Measurements from ENCODE around the gene BRI3. TPM values are rescaled to one million over a fixed set of nuclear protein-coding genes. Genes with fewer than 3 reads are reported as not detected.

BRI3 gene
- total and polyA plus RNA-seq, 2 of the 4 experiments (the other 2 are of a cell fraction) = 24.7 to 68.3 TPM

GRCh38 chr7:98341106-98341505 is 59.6 kb downstream of the BRI3 start:
- Histone ChIP-seq H3K27me3 (ENCODE audit: control insufficient read depth, insufficient read depth, low read length) (no peaks in the 10 kb centered on the region), H3K9me1 (ENCODE audit: insufficient read depth, low read length) (no peaks in the 10 kb centered on the region), H2BK15ac (ENCODE audit: low read depth, low read length) (no peak overlapping the region), H2BK20ac (ENCODE audit: low read depth, low read length) (no peak overlapping the region), H3K18ac (ENCODE audit: low read depth, low read length) (no peak overlapping the region; the same call in 1 of the 2 replicates), H4K91ac (ENCODE audit: insufficient read depth, low read depth, low read length) (no peak overlapping the region), H2AK9ac (replicated peaks; ENCODE audit: low read depth, low read length, poor library complexity) (no peak overlapping the region), H2AFZ (replicated peaks; ENCODE audit: low read length, poor library complexity) (no peak overlapping the region), H3K79me1 (ENCODE audit: low read depth in 1 of 2, low read length in 2 of 2) (peaks cover 3 to 19% of the 10 kb centered on the region in 2 experiments; a peak in 2 of 4 replicates), H3K4ac (ENCODE audit: low read depth, low read length) (no peak overlapping the region), H3K27ac (ENCODE audit: insufficient read depth, low read length) (no peak overlapping the region), H3K4me3 (ENCODE audit: insufficient read depth, low read depth, low read length) (no peak overlapping the region), H3K9ac (ENCODE audit: low read depth, low read length) (no peak overlapping the region; the same call in 1 of the 2 replicates), H3K4me2 (ENCODE audit: low read depth, low read length) (peak overlapping the region; percentile 38; the same call in 1 of the 2 replicates), H4K8ac (ENCODE audit: low read depth in 2 of 2, low read length in 2 of 2) (no peak overlapping the region), H3K36me3 (ENCODE audit: control insufficient read depth, insufficient read depth, low read length) (no peaks in the 10 kb centered on the region), H3K14ac (replicated peaks; ENCODE audit: low read depth, low read length) (no peak overlapping the region), H4K20me1 (ENCODE audit: insufficient read depth, low read length) (no peaks in the 10 kb centered on the region), H2AK5ac (ENCODE audit: low read depth, low read length) (no peak overlapping the region), H2BK5ac (ENCODE audit: low read depth, low read length, poor library complexity, severe bottlenecking) (no peak overlapping the region), H3K9me3 (ENCODE audit: control insufficient read depth, insufficient read depth, low read length) (peaks cover 1% of the 10 kb centered on the region; the same call in 1 of the 2 replicates), H2BK120ac (ENCODE audit: low read depth, low read length) (no peak overlapping the region), H3K23ac (ENCODE audit: low read depth, low read length) (no peak overlapping the region), H3K4me1 (ENCODE audit: control insufficient read depth, insufficient read depth, low read length) (peaks cover 5% of the 10 kb centered on the region; the same call in 1 of the 2 replicates), H4K5ac (ENCODE audit: low read depth, low read length) (no peak overlapping the region), H3K56ac (ENCODE audit: extremely low read depth, insufficient read depth, low read length) (no peak overlapping the region)
- no CpG with 5 or more reads among the region's 3 CpGs for WGBS, 2 experiments (ENCODE audit: extremely low coverage in 2 of 2, insufficient read length in 1 of 2)
- dilution Hi-C loops (cut with HindIII; ENCODE audit: low sequenced_read_pairs, unreplicated experiment) (no loop called here), intact Hi-C loops (cut with micrococcal nuclease) (no loop called here), in situ Hi-C loops (cut with MboI; ENCODE audit: low sequenced_read_pairs) (no loop called here)
- no TSS peak for BruUV-seq (replicated peaks)
- ChIA-PET CTCF (interaction anchor here (1.0 kb wide), 1 partner anchor 10 kb away, joined by 3 read pairs; no protein-coding TSS in a partner anchor), POLR2A (ENCODE audit: unreplicated experiment) (interaction anchor here (0.7 kb wide), 1 partner anchor 13 kb away, joined by 3 read pairs; no protein-coding TSS in a partner anchor)
- DNase-seq = peak; percentile 77
- ATAC-seq (ENCODE audit: low read depth) = peak; percentile 83
- TF ChIP-seq RCOR1 (IDR thresholded peaks at IDR 0.05; ENCODE audit: insufficient replicate concordance, low read length) (no peak), MXI1 (IDR thresholded peaks at IDR 0.05; ENCODE audit: borderline replicate concordance, low read depth, low read length) (no peak), CHD1 (IDR thresholded peaks at IDR 0.05; ENCODE audit: low read depth, low read length) (no peak), BHLHE40 (IDR thresholded peaks at IDR 0.05; ENCODE audit: low read depth, low read length) (no peak), RFX5 (IDR thresholded peaks at IDR 0.05; ENCODE audit: low read depth, low read length) (no peak), NFE2L2 (IDR thresholded peaks at IDR 0.05; ENCODE audit: low read depth, low read length) (no peak), SMC3 (IDR thresholded peaks at IDR 0.05; ENCODE audit: low read depth, low read length) (no peak)
- TF ChIP-seq, protein P1, sequence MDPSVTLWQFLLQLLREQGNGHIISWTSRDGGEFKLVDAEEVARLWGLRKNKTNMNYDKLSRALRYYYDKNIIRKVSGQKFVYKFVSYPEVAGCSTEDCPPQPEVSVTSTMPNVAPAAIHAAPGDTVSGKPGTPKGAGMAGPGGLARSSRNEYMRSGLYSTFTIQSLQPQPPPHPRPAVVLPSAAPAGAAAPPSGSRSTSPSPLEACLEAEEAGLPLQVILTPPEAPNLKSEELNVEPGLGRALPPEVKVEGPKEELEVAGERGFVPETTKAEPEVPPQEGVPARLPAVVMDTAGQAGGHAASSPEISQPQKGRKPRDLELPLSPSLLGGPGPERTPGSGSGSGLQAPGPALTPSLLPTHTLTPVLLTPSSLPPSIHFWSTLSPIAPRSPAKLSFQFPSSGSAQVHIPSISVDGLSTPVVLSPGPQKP (IDR thresholded peaks at IDR 0.05; ENCODE audit: borderline replicate concordance, low read depth, low read length) = no peak

Other genes with a start within 250 kb of the BRI3 start
- 5.0 and 5.3 TPM in 2 replicates for gene LMTK2, start 174.8 kb upstream of the BRI3 start, total RNA-seq (2012; rRNA removed)
- 4.2 and 4.4 TPM in 2 replicates for gene LMTK2, start 174.8 kb upstream of the BRI3 start, polyA plus RNA-seq (2012; rRNA removed)
- not detected in 2 replicates for gene BHLHA15, start 70.2 kb upstream of the BRI3 start, total RNA-seq (2012; rRNA removed)
- not detected in 2 replicates for gene BHLHA15, start 70.2 kb upstream of the BRI3 start, polyA plus RNA-seq (2012; rRNA removed)
- 6.9 and 14.7 TPM in 2 replicates for gene TECPR1, start 29.5 kb upstream of the BRI3 start, total RNA-seq (2012; rRNA removed)
- gene TECPR1, start 29.5 kb upstream of the BRI3 start, polyA plus RNA-seq (2012; rRNA removed) = 10.6 and 11.5 TPM in 2 replicates
- gene BAIAP2L1, start 119.4 kb downstream of the BRI3 start, total RNA-seq (2012; rRNA removed) = 2.2 TPM in 2 replicates
- gene BAIAP2L1, start 119.4 kb downstream of the BRI3 start, polyA plus RNA-seq (2012; rRNA removed) = 5.8 and 6.0 TPM in 2 replicates

Measured in IMR-90 (cell line).